Mesendoderm (in vitro differentiated cells): ENCODE measurements around the gene RTKN.

Experiments
- DNase-seq: peaks from one replicate; pipeline ENCODE4 v3.0.0; 2013
- H2AK5ac ChIP-seq: 2 replicates; pipeline ENCODE4 v1.6.1; 2013; ENCODE audit warnings: low read length, inconsistent platforms
- H2BK120ac ChIP-seq: 2 replicates; pipeline ENCODE4 v1.6.1; 2013; ENCODE audit warnings: low read depth, mild to moderate bottlenecking, low read length, moderate library complexity, mixed read lengths
- H2BK15ac ChIP-seq: replicated peaks from 2 replicates; pipeline ENCODE4 v1.6.1; 2013; ENCODE audit warnings: low read depth, mild to moderate bottlenecking, moderate library complexity
- H2BK5ac ChIP-seq: 2 replicates; pipeline ENCODE4 v1.6.1; 2013; ENCODE audit warnings: low read length, inconsistent platforms
- H3K18ac ChIP-seq: 2 replicates; pipeline ENCODE4 v1.6.1; 2013; ENCODE audit warnings: mild to moderate bottlenecking, low read length, mixed read lengths
- H3K23ac ChIP-seq: one replicate; pipeline ENCODE4 v1.6.1; 2013; ENCODE audit warnings: low read length
- H3K27ac ChIP-seq: 2 replicates; pipeline ENCODE4 v1.5.1; 2013; ENCODE audit warnings: low read depth, mild to moderate bottlenecking, inconsistent platforms, low read length, moderate library complexity
- H3K27me3 ChIP-seq: 2 replicates; pipeline ENCODE4 v1.6.1; 2013; ENCODE audit warnings: low read length, control low read depth, mild to moderate bottlenecking, inconsistent platforms; ENCODE audit not compliant: insufficient read depth, poor library complexity
- H3K36me3 ChIP-seq: 2 replicates; pipeline ENCODE4 v1.6.1; 2013; ENCODE audit warnings: low read length, inconsistent platforms; ENCODE audit not compliant: control insufficient read depth, insufficient read depth
- H3K4ac ChIP-seq: one replicate; pipeline ENCODE4 v1.6.1; 2013; ENCODE audit warnings: low read depth, mild to moderate bottlenecking, low read length, moderate library complexity
- H3K4me1 ChIP-seq: 2 replicates; pipeline ENCODE4 v1.6.1; 2013; ENCODE audit warnings: low read depth, low read length, inconsistent platforms; ENCODE audit not compliant: control insufficient read depth
- H3K4me2 ChIP-seq: 2 replicates; pipeline ENCODE4 v1.6.1; 2013; ENCODE audit warnings: low read length
- H3K4me3 ChIP-seq: 2 replicates; pipeline ENCODE4 v1.5.1; 2013; ENCODE audit warnings: mild to moderate bottlenecking, low read length
- H3K56ac ChIP-seq: one replicate; pipeline ENCODE4 v1.6.1; 2013; ENCODE audit warnings: low read length
- H3K79me1 ChIP-seq: 2 replicates; pipeline ENCODE4 v1.6.1; 2013; ENCODE audit warnings: low read length, inconsistent platforms
- H3K79me2 ChIP-seq: 2 replicates; pipeline ENCODE4 v1.6.1; 2013; ENCODE audit warnings: mild to moderate bottlenecking, low read length; ENCODE audit not compliant: control insufficient read depth, insufficient read depth
- H3K9ac ChIP-seq: 2 replicates; pipeline ENCODE4 v1.6.1; 2013; ENCODE audit warnings: low read length, inconsistent platforms
- H4K5ac ChIP-seq: one replicate; pipeline ENCODE4 v1.6.1; 2013; ENCODE audit warnings: low read length
- H4K8ac ChIP-seq: one replicate; pipeline ENCODE4 v1.6.1; 2013; ENCODE audit warnings: low read depth, mild to moderate bottlenecking, control low read depth, low read length, moderate library complexity
- WGBS: extraction: QIAGEN DNeasy Blood & Tissue Kit; methylation state at CpG from one replicate; pipeline ENCODE4 v1.1.7; 2013; ENCODE audit warnings: low lambda C conversion rate, missing lambda C conversion rate; ENCODE audit not compliant: insufficient coverage; ENCODE audit errors: extremely low coverage; 5-methylcytosine and 5-hydroxymethylcytosine counted together

The RTKN gene

GRCh38 chr2:74414881-74415761 lies 26.6 kb downstream of the RTKN start:
- H4K5ac ChIP-seq, result no peak overlapping the region
- no peaks in the 10 kb centered on the region for H3K27me3 ChIP-seq
- no peak overlapping the region for H4K8ac ChIP-seq
- no peaks in the 10 kb centered on the region for H3K79me2 ChIP-seq
- no peak overlapping the region for H3K18ac ChIP-seq
- WGBS, result no CpG with 5 or more reads among the region's 66 CpGs
- H3K4me1 ChIP-seq, result no peaks in the 10 kb centered on the region
- H2BK5ac ChIP-seq, result no peak overlapping the region
- H3K36me3 ChIP-seq, result no peaks in the 10 kb centered on the region
- no peak overlapping the region for H2BK15ac ChIP-seq
- no peak overlapping the region for H3K9ac ChIP-seq
- H3K4me3 ChIP-seq, result no peak overlapping the region
- no peak overlapping the region for H3K4ac ChIP-seq
- no peaks in the 10 kb centered on the region for H3K79me1 ChIP-seq
- H3K27ac ChIP-seq, result no peak overlapping the region
- no peak overlapping the region for H3K56ac ChIP-seq
- H3K23ac ChIP-seq, result no peak overlapping the region
- H2AK5ac ChIP-seq, result no peak overlapping the region
- no peak overlapping the region for H3K4me2 ChIP-seq
- H2BK120ac ChIP-seq, result no peak overlapping the region
- no peak for DNase-seq

GRCh38 chr2:74414441-74414840 lies 27.3 kb downstream of the RTKN start:
- Histone ChIP-seq H2BK5ac (no peak overlapping the region), H3K4me1 (no peaks in the 10 kb centered on the region), H3K36me3 (no peaks in the 10 kb centered on the region), H3K4ac (no peak overlapping the region), H4K8ac (no peak overlapping the region), H3K18ac (no peak overlapping the region), H3K9ac (no peak overlapping the region), H3K4me3 (no peak overlapping the region), H3K27ac (no peak overlapping the region), H3K4me2 (no peak overlapping the region), H2BK15ac (no peak overlapping the region), H4K5ac (no peak overlapping the region), H3K79me1 (no peaks in the 10 kb centered on the region), H3K27me3 (no peaks in the 10 kb centered on the region), H2BK120ac (no peak overlapping the region), H3K56ac (no peak overlapping the region), H2AK5ac (no peak overlapping the region), H3K79me2 (no peaks in the 10 kb centered on the region), H3K23ac (no peak overlapping the region)
- WGBS, result no CpG with 5 or more reads among the region's 19 CpGs
- no peak for DNase-seq

- H3K79me2 ChIP-seq, result no peaks in the 10 kb centered on the region
- no peak overlapping the region for H4K8ac ChIP-seq
- H2BK15ac ChIP-seq, result no peak overlapping the region
- no peaks in the 10 kb centered on the region for H3K36me3 ChIP-seq
- H3K18ac ChIP-seq, result no peak overlapping the region
- no peak overlapping the region for H3K27ac ChIP-seq
- no peak overlapping the region for H2BK120ac ChIP-seq
- no peak overlapping the region for H2AK5ac ChIP-seq
- no CpG with 5 or more reads among the region's 8 CpGs for WGBS
- H3K27me3 ChIP-seq, result no peaks in the 10 kb centered on the region
- no peak overlapping the region for H4K5ac ChIP-seq
- H2BK5ac ChIP-seq, result no peak overlapping the region
- no peaks in the 10 kb centered on the region for H3K79me1 ChIP-seq
- H3K4me1 ChIP-seq, result no peaks in the 10 kb centered on the region
- H3K4ac ChIP-seq, result no peak overlapping the region
- no peak for DNase-seq
- H3K9ac ChIP-seq, result no peak overlapping the region
- H3K23ac ChIP-seq, result no peak overlapping the region
- H3K4me2 ChIP-seq, result no peak overlapping the region
- H3K4me3 ChIP-seq, result no peak overlapping the region
- H3K56ac ChIP-seq, result no peak overlapping the region
Measured at GRCh38 chr2:74413001-74413698, 28.6 kb downstream of the RTKN start.

GRCh38 chr2:74407682-74408081 lies 34.1 kb downstream of the RTKN start:
- H3K36me3 ChIP-seq, result no peaks in the 10 kb centered on the region
- no peaks in the 10 kb centered on the region for H3K27me3 ChIP-seq
- H4K8ac ChIP-seq, result no peak overlapping the region
- H3K23ac ChIP-seq, result no peak overlapping the region
- WGBS, result no CpG with 5 or more reads among the region's 5 CpGs
- no peak overlapping the region for H3K4me2 ChIP-seq
- no peak overlapping the region for H3K4me3 ChIP-seq
- H3K4me1 ChIP-seq, result no peaks in the 10 kb centered on the region
- no peak overlapping the region for H3K9ac ChIP-seq
- no peak overlapping the region for H2BK15ac ChIP-seq
- H3K27ac ChIP-seq, result no peak overlapping the region
- H3K18ac ChIP-seq, result no peak overlapping the region
- DNase-seq, result no peak
- no peak overlapping the region for H3K56ac ChIP-seq
- H3K79me2 ChIP-seq, result no peaks in the 10 kb centered on the region
- H2AK5ac ChIP-seq, result no peak overlapping the region
- no peaks in the 10 kb centered on the region for H3K79me1 ChIP-seq
- no peak overlapping the region for H2BK5ac ChIP-seq
- H2BK120ac ChIP-seq, result no peak overlapping the region
- H4K5ac ChIP-seq, result no peak overlapping the region
- H3K4ac ChIP-seq, result no peak overlapping the region

- H3K79me1 ChIP-seq, result no peaks in the 10 kb centered on the region
- DNase-seq, result no peak
- H2BK5ac ChIP-seq, result no peak overlapping the region
- H3K27me3 ChIP-seq, result no peaks in the 10 kb centered on the region
- no peak overlapping the region for H3K27ac ChIP-seq
- H2BK120ac ChIP-seq, result no peak overlapping the region
- H3K18ac ChIP-seq, result no peak overlapping the region
- no peak overlapping the region for H3K4me2 ChIP-seq
- H3K36me3 ChIP-seq, result no peaks in the 10 kb centered on the region
- no peaks in the 10 kb centered on the region for H3K4me1 ChIP-seq
- H3K4me3 ChIP-seq, result no peak overlapping the region
- no peak overlapping the region for H2BK15ac ChIP-seq
- no peak overlapping the region for H2AK5ac ChIP-seq
- H3K4ac ChIP-seq, result no peak overlapping the region
- H4K8ac ChIP-seq, result no peak overlapping the region
- no peaks in the 10 kb centered on the region for H3K79me2 ChIP-seq
- H4K5ac ChIP-seq, result no peak overlapping the region
- no peak overlapping the region for H3K9ac ChIP-seq
- H3K56ac ChIP-seq, result no peak overlapping the region
- H3K23ac ChIP-seq, result no peak overlapping the region
Measured at GRCh38 chr2:74406035-74406434, 35.7 kb downstream of the RTKN start.
